Thyroid gland (tissue), 4 donors: ENCODE results near the gene C13orf46. TPM values are rescaled to one million over a fixed set of nuclear protein-coding genes. Genes with fewer than 3 reads are reported as not detected.
A peak's percentile ranks its signal among the peaks of the same experiment; 100 is the strongest.

Experiments used
- DNase-seq, 2 donors: peaks; one replicate each; pipeline ENCODE4 v3.0.0-alpha.2; 2019
- H3K27ac ChIP-seq, 3 donors: fragments of 200-600 bp; sonication (generic); 1 replicate in 2 of 3; 2 replicates in 1 of 3; pipeline ENCODE4 v1.5.1; 2016 to 2019; ENCODE audit warnings: mild to moderate bottlenecking in 1 of 3, moderate library complexity in 1 of 3
- H3K27me3 ChIP-seq: fragments of 200-600 bp; sonication (generic); one replicate; pipeline ENCODE4 v1.5.1; 2019
- H3K36me3 ChIP-seq, 2 donors: fragments of 200-600 bp; sonication (generic); one replicate each; pipeline ENCODE4 v1.5.1; 2016 to 2019
- H3K4me1 ChIP-seq, 2 donors: fragments of 200-600 bp; sonication (generic); one replicate each; pipeline ENCODE4 v1.5.1; 2017 to 2019
- H3K4me3 ChIP-seq, 3 donors: fragments of 200-600 bp; sonication (generic); replicated peaks in 1 of 3; 1 replicate in 2 of 3; 2 replicates in 1 of 3; pipeline ENCODE4 v1.5.1; 2016; ENCODE audit warnings: mild to moderate bottlenecking in 1 of 3
- H3K9me3 ChIP-seq: fragments of 200-600 bp; sonication (generic); one replicate; pipeline ENCODE4 v1.5.1; 2017
- POLR2A ChIP-seq, 2 donors: fragments of 450-650 bp; IDR thresholded peaks; one replicate each; pipeline ENCODE4 v1.6.1; 2017; ENCODE audit warnings: antibody characterized with exemption in 2 of 2, mild to moderate bottlenecking in 2 of 2, moderate library complexity in 1 of 2
- WGBS, 2 donors: methylation state at CpG; one replicate each; pipeline ENCODE4 v1.1.5; 2017; 5-methylcytosine and 5-hydroxymethylcytosine counted together
- intact Hi-C: fragments of 100-400 bp; cut with DNase I; formaldehyde crosslinking; loops from one replicate; pipeline ENCODE4 v1.15.1; 2023
- total RNA-seq, 4 donors: library from RNA; depleted of rRNA; stranded (reverse); fragments of >200 nt; gene quantifications; one replicate each; pipeline ENCODE4 v1.2.3, GENCODE V29; 2016
- TF ChIP-seq, protein P1 (sequence below), 6 experiments: fragments of 200-600 bp in 3 of 6; fragments of 450-650 bp in 3 of 6; sonication (generic) in 3 of 6; IDR thresholded peaks; one replicate each; pipeline ENCODE4 v1.5.1; 2016 to 2019; ENCODE audit warnings: antibody characterized with exemption in 6 of 6, mild to moderate bottlenecking in 2 of 6, inconsistent platforms in 1 of 6, moderate library complexity in 1 of 6

The C13orf46 gene
- total RNA-seq, 4 donors from 2014 or later: 0.67 to 9.4 (median 4.3) TPM

DNA sequence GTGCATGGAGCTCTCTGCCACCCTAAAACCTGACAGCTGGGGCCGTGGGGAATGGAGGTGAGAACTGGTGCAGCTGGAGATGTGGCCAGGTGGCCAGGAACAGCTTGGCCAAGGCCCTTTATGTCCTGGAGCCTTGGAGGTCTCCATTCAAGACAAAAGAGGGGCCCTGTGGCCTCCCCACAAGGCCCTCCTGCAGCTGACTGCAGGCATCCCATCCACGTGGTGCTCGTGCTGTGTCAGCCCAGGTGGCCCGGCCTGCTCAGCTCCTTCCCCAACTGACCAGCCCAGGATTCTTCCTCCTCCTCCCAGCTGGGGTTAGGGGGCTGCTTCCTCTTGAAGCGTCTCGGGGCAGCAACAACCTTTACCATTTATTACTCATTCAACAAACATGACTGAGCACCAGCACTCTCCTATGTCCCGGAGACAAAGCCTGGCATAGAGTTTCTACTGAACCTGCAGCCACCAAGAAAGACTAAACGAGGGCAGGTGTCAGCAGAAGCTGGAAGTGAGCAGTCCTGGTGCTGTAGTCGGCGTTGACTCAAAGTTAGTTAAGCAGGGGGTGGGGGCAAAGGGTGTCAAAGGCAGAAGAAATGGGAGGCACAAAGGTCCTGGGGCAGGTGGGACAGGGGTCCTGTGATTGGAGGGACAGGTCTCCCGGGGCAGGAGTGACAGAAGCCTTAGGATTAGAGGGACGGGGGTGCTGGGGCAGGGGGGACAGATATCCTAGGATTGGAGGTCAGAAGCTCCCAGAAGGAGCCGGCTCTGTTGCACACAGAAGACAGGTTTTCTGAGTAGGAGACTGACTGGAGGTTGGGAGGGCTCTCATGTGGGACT, 23.3 kb upstream of the C13orf46 start:
- intact Hi-C loops: no loop called here
- Histone ChIP-seq H3K36me3 (peaks cover 0 to 5% of the 10 kb centered on the region in 2 donors), H3K4me1 (peaks cover 28 to 51% of the 10 kb centered on the region in 2 donors), H3K9me3 (no peaks in the 10 kb centered on the region), H3K4me3 (no peak overlapping the region), H3K27ac (no peak overlapping the region), H3K27me3 (no peaks in the 10 kb centered on the region)
- DNase-seq: peak; percentile 0 to 1
- no peak for TF ChIP-seq POLR2A (IDR thresholded peaks at IDR 0.05)
- TF ChIP-seq, protein P1, sequence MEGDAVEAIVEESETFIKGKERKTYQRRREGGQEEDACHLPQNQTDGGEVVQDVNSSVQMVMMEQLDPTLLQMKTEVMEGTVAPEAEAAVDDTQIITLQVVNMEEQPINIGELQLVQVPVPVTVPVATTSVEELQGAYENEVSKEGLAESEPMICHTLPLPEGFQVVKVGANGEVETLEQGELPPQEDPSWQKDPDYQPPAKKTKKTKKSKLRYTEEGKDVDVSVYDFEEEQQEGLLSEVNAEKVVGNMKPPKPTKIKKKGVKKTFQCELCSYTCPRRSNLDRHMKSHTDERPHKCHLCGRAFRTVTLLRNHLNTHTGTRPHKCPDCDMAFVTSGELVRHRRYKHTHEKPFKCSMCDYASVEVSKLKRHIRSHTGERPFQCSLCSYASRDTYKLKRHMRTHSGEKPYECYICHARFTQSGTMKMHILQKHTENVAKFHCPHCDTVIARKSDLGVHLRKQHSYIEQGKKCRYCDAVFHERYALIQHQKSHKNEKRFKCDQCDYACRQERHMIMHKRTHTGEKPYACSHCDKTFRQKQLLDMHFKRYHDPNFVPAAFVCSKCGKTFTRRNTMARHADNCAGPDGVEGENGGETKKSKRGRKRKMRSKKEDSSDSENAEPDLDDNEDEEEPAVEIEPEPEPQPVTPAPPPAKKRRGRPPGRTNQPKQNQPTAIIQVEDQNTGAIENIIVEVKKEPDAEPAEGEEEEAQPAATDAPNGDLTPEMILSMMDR (IDR thresholded peaks at IDR 0.05): no peak
- 89 to 91% methylated on average over 9 to 13 of the region's 13 CpGs for WGBS, 2 donors

DNA sequence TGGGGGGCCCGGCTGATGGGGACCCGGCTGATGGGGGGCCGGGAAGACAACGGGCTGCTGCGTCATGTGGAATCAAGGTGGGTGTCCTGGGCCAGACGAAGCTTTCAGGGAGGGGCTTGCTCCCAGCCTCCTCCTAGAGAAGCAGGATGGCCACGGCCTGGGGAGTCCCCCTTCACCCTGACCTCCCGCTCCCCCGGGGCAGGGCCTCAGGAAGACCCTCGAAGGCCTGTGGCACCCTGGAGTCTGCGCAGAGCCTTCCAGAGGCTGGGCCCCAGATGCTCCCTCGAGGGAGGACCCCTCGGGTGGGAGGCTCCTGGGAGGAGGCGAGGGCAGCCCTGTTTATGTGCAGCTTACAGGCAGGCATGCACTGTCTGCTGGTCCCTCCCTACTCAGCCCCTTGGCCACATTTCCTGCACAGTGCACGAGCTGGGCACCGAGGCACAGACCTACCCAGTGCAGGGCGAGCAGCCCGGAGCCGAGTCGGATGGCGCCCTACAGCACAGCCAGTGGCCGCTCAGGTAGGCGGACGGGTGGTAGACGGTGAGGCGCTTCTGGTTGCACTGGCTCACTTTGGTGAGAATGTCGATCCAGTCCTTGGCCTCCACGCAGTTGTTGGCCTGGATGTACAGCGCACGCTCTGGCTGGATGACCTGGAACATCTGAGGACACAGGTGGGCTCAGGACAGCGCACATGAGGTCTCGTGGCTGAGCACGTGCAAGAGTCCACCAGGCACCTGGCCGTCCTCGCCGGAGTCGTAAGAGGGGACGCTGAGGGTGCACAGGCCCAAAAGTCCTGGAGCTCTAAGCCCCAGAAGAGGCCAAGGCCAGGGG, 22.4 kb upstream of the C13orf46 start:
- WGBS, 2 donors: 94 to 96% methylated on average over 30 to 38 of the region's 38 CpGs
- Histone ChIP-seq H3K27ac (no peak overlapping the region), H3K27me3 (no peaks in the 10 kb centered on the region), H3K36me3 (peaks cover 0 to 5% of the 10 kb centered on the region in 2 donors), H3K4me1 (peaks cover 28 to 56% of the 10 kb centered on the region in 2 donors), H3K9me3 (no peaks in the 10 kb centered on the region), H3K4me3 (no peak overlapping the region)
- DNase-seq: peak in 1 of 2 donors; percentile 2
- TF ChIP-seq POLR2A (IDR thresholded peaks at IDR 0.05): no peak
- TF ChIP-seq, protein P1 (IDR thresholded peaks at IDR 0.05): no peak
- intact Hi-C loops: no loop called here

DNA sequence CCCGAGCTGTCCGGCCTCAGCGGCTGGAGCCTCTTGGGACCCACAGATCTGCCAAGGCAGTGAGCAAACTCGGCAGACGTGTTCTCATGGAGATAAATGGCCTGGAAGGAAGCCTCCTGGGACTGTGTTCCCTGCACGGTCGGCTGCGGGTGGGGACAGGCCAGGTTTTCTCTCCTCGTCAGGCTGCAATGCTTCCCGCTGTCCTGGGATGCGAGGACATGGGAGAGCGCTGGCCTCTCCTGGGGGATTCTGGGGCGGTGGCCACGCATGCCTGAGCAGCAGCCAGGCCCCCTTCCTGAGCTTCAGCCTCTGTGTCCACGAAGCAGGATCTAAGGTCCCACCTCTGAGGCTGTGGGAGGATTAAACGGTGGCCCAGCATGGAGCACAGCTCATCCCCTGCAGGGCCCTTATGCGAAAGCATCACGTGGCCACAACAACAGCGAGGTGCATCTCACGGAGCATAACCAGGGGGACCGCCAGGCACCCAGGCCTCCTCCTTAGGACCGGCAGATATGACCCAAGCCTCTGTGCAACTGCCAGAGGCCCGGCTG, 21.2 kb upstream of the C13orf46 start:
- TF ChIP-seq, protein P1 (IDR thresholded peaks at IDR 0.05): no peak
- TF ChIP-seq POLR2A (IDR thresholded peaks at IDR 0.05): no peak
- peaks cover 30 to 51% of the 10 kb centered on the region in 2 donors for H3K4me1 ChIP-seq
- intact Hi-C loops: no loop called here
- no peaks in the 10 kb centered on the region for H3K9me3 ChIP-seq
- no peaks in the 10 kb centered on the region for H3K27me3 ChIP-seq
- H3K27ac ChIP-seq: no peak overlapping the region
- 77 to 94% methylated on average over 14 to 22 of the region's 23 CpGs for WGBS, 2 donors
- H3K4me3 ChIP-seq: no peak overlapping the region
- H3K36me3 ChIP-seq: peaks cover 4 to 5% of the 10 kb centered on the region in 2 donors
- peak in 1 of 2 donors; percentile 3 for DNase-seq

DNA sequence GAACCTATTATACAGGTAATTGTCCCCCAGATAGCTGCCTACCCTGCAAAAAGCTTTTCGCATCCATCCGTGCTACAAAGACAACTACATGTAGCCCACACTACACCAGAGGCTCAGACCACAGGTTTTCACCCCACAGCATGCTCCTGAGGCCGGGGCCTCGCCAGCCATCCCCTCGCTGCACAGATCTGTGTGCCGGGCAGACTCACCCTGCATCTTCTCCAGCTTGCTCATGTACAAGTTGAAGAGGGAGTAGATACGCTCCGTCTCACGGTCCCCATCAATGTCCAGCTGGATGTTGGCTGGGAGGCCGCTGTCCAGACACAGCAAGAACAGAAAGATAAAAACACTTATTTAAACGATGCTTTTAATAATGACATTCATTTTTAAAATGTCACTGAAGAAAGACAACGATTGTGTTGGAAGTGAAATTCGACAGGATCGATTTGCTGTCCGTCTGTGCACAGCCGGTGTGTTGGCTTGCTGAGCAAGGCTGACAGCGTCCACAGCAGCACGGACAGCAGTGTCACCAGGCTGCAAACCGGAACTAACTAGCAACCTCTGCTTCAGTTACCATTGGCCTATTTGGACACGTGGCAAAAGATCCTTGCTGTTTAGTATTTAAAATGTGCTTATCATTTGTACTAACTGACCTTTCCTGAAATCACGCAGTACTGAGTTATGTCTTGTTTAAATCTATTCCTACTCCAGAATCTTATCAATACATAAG, 18.6 kb upstream of the C13orf46 start:
- H3K9me3 ChIP-seq: no peaks in the 10 kb centered on the region
- TF ChIP-seq POLR2A (IDR thresholded peaks at IDR 0.05): peak in 1 of 2 donors; percentile 81
- TF ChIP-seq, protein P1 (IDR thresholded peaks at IDR 0.05): no peak
- peaks cover 17 to 35% of the 10 kb centered on the region in 2 donors for H3K4me1 ChIP-seq
- DNase-seq: peak; percentile 40 to 51
- peaks cover 5% of the 10 kb centered on the region in 2 donors for H3K36me3 ChIP-seq
- intact Hi-C loops: no loop called here
- no peaks in the 10 kb centered on the region for H3K27me3 ChIP-seq
- 76 to 82% methylated on average over 21 of the region's 21 CpGs for WGBS, 2 donors
- peak overlapping the region; percentile 64 to 86 (median 66) for H3K27ac ChIP-seq
- H3K4me3 ChIP-seq: no peak overlapping the region
